ENCODE results near the gene RSPH3.
"Not testable (repeated sequence)": the region's sequence is repeated elsewhere in the genome, so short reads cannot be mapped to it uniquely, and the experiment has no call there.

The RSPH3 gene

DNA sequence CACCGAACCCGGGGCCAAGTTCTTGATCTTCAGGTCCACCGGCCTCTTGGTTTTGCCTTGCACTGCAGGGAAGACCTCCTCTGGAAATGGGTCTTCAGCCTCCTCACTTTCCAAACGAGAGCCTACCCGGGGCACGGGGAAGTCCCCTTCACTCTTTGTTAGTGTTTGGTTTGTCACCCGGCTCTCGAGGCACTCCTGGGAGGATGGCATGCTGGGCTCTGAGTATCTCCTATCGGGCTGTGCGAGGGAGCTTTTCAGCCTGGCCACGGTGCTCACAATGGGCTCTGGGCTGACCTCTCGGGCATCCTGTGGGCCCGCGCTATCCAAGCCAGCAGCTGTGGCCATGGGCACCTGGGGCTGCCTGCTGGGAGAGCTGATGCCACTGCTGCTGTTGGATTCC lies 36.7 kb upstream of the RSPH3 start:
- ATAC-seq, result no peak
- Mint-ChIP-seq H3K9me3 (no peaks in the 10 kb centered on the region), H3K4me1 (peaks cover 62% of the 10 kb centered on the region), H3K27ac (peak overlapping the region in 1 of 2 donors; percentile 61), H3K27me3 (no peaks in the 10 kb centered on the region), H3K4me3 (peak overlapping the region; percentile 59 to 62)
- DNase-seq, result no peak

DNA sequence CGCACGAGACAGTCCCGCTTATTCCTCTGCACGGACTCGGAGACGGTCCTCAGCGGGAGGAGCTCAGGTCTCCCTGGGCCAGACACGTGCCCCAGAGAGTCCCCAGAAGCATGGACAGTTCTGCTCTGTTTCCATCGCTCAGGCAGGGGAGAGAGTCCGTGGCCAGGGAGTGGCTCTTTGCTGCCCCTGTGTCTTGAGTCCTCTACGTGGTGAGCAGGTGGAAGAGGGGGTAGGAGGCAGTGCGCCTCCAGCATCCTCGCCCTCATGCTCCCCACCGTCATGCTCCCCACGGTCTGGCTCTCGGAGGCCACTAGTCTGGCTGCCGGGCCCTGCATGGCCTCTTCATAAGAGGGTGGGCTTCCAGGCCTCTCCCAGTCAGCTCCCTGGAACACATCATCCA lies 35.9 kb upstream of the RSPH3 start:
- peaks cover 54% of the 10 kb centered on the region for H3K4me1 Mint-ChIP-seq

DNA sequence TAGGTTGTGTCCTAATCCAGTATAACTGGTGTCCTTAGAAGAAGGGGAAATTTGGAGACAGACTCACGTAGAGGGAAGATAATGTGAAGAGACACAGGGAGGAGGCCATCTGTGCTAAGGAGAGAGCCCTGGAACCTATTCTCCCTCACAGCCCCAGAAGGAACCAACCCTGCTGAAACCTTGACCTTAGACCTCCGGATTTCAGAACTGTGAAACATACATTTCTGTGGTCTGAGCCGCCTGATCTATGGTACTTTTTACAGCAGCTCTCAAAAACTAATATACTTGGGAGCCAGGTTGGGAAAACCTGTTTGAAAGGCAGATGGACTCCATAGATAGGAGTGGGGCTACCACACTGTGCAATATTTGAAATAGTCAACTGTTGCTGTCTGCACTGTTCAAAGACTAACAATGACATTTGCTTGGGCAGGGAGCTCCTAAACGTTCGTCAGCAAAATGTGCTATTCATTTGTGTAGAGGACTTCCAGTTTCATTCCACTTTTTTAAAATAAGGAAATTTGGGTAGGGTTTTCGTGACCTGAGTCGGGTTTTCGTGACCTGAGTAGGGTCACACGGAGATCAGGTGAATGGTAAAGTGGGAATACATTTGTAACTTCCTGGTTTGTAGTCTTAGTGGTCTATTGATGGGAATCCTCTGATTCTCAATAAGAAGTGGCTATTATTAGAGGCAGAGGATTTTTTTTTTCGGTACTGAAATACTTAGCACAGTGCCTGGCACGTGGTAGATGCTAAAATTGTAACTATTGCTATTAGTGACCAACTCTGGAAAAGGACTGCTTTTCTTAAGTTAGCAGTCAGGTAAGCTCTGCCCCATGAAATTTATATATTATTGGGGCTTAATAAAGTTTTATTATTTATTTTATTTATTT lies 33.4 kb upstream of the RSPH3 start:
- no peaks in the 10 kb centered on the region for H3K9me3 Mint-ChIP-seq
- peak overlapping the region in 1 of 2 donors; percentile 38 for H3K27ac Mint-ChIP-seq
- ATAC-seq (peak; percentile 53), DNase-seq (no peak)
- no peak overlapping the region for H3K4me3 Mint-ChIP-seq
- H3K4me1 Mint-ChIP-seq, result peaks cover 35% of the 10 kb centered on the region
- no peaks in the 10 kb centered on the region for H3K27me3 Mint-ChIP-seq

More for the DNA sequence above, 35.9 kb upstream of the RSPH3 start:
- H3K9me3 Mint-ChIP-seq, result no peaks in the 10 kb centered on the region
- no peak for ATAC-seq
- no peak overlapping the region for H3K27ac Mint-ChIP-seq
- no peak for DNase-seq
- H3K27me3 Mint-ChIP-seq, result no peaks in the 10 kb centered on the region
- no peak overlapping the region for H3K4me3 Mint-ChIP-seq

DNA sequence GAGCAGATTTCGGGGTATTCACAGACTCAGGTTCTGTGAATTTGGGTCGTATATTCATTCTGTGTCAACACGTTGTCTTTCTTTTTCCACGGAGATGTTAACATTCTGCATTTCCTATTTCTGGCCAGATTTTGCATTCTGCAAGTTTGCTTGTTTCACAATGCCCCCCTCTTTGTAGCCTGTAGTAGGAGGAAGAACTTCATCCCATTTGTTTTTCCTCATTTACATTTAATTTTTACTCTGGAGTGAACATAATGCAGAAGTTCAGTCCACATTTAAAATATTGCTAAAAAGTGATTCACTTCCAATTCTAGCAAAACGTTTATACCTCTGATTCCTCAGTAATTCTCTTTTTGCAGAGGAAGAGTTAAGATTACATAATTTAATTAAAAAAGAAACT lies 31.8 kb upstream of the RSPH3 start:
- Mint-ChIP-seq H3K27me3 (no peaks in the 10 kb centered on the region), H3K9me3 (no peaks in the 10 kb centered on the region), H3K4me3 (no peak overlapping the region), H3K4me1 (peaks cover 19% of the 10 kb centered on the region), H3K27ac (no peak overlapping the region)
- DNase-seq (no peak), ATAC-seq (no peak)

DNA sequence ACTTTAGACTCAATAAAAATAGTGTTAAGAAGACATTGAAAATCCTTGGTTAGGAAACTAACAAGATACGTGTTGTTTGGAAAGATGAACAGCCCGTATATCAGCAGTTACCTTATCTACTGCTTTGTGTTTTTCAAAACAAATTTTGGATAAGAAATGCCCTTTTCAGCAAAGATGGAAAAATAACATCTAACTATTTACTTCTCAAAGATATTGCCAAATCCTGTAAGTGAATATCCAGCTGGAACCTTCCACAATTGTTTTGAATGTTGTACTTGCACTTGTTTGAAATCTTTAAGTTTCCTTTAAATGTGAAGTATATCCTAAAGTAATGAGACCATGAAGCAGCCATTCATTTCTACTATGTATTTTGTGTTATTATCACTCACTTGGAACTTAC lies 30.2 kb upstream of the RSPH3 start:
- peaks cover 4% of the 10 kb centered on the region for H3K4me1 Mint-ChIP-seq
- no peak for ATAC-seq
- H3K4me3 Mint-ChIP-seq, result no peak overlapping the region
- H3K9me3 Mint-ChIP-seq, result peaks cover 9 to 10% of the 10 kb centered on the region in 2 donors
- H3K27ac Mint-ChIP-seq, result no peak overlapping the region
- no peaks in the 10 kb centered on the region for H3K27me3 Mint-ChIP-seq
- DNase-seq, result no peak

DNA sequence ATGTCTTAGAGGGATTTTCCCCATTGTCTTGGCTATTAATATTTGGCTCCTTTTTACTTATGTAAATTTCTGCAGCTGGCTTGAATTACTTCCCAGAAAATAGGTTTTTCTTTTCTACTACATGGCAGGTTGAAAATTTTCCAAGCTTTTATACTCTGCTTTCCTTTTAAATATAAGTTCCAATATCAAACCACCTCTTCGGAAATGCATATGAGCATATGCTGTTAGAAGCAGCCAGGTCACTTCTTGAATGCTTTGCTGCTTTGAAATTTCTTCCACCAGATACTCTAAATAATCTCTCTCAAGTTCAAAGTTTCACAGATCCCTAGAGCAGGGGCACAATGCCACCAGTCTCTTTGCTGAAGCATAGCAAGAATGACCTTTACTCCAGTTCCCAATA lies 25.2 kb upstream of the RSPH3 start:
- not testable (repeated sequence) for DNase-seq, H3K27ac Mint-ChIP-seq, H3K4me3 Mint-ChIP-seq, ATAC-seq, H3K27me3 Mint-ChIP-seq
- Mint-ChIP-seq H3K9me3 (peaks cover 30 to 44% of the 10 kb centered on the region in 2 donors), H3K4me1 (peaks cover 29% of the 10 kb centered on the region)

DNA sequence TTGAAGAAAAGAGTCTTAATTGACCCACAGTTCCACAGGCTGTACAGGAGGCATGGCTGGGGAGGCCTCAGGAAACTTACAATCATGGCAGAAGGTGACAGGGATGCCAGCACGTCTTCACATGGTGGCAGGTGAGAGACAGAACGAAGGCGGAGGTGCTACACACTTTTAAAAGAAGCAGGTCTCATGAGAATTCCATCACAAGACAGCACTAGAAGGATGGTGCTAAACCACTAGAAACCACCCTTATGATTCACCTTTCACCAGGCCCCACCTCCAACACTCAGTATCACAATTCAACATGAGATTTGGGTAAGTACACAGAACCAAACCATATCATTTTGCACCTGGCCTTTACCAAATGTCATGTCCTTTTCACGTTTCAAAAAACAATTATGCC lies 23.9 kb upstream of the RSPH3 start:
- no peak overlapping the region for H3K4me3 Mint-ChIP-seq
- DNase-seq (peak in 1 of 2 donors; percentile 43), ATAC-seq (peak; percentile 98)
- H3K27ac Mint-ChIP-seq, result peak overlapping the region in 1 of 2 donors; percentile 88
- H3K27me3 Mint-ChIP-seq, result no peaks in the 10 kb centered on the region
- peaks cover 41% of the 10 kb centered on the region for H3K4me1 Mint-ChIP-seq
- peaks cover 30 to 49% of the 10 kb centered on the region in 2 donors for H3K9me3 Mint-ChIP-seq

DNA sequence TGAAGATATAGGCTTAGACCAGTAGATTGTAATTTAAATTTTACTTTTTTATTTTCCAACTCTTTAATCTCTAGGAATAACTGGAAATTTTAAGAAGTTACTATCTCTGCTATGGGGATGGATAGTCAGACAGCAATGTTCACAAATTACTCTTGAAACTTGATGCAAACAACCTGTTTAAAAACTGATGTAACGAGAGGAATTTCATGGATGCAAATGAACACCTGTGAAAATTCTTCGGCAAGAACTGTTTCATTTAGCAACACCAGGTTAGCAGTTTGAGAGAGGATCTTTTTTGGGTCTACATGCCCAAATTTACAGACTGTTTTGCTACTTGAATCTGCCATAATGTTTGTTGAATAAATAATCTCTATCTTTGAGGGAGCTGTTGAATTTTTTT lies 20.0 kb upstream of the RSPH3 start:
- H3K9me3 Mint-ChIP-seq, result peaks cover 20 to 38% of the 10 kb centered on the region in 2 donors
- ATAC-seq (no peak), DNase-seq (no peak)
- H3K4me1 Mint-ChIP-seq, result peaks cover 63% of the 10 kb centered on the region
- no peaks in the 10 kb centered on the region for H3K27me3 Mint-ChIP-seq
- no peak overlapping the region for H3K27ac Mint-ChIP-seq
- no peak overlapping the region for H3K4me3 Mint-ChIP-seq

DNA sequence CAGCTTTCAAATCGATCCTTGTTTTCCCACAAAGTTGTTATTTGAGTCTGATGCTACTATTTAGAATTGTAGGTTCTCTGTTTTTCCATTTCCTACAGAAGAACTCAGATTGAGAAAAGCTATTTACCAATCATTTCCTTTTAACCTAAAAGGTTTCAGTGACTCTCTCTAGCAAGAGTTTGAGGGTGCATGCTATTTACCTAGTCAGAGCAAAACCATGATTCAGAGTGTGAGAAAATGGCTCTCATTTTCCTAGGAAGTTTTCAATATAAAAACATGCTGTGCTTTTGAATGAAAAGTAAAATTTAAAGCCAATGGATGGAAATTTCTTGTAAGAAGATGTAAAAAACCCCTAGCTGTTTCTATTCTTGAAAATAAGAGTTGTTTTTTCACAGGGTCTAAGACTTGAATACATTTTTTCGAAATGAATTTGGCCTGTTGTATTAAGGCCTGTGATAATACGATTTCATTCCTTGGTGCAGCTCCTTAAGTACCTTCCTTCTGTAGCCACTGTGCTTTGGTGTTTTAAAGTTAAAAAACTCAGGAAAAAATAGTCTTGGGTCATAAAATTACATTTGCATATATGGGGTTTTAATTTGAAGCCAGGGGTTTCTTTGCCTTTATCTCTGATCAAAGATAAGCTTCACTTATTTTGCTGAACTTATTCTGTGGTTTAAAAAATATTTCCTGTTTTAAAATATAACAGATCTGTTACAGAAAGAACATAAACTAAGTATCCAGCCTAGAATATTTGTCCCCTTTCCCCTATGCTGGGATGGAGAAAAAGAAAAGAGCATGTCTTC lies 18.0 kb upstream of the RSPH3 start:
- ATAC-seq (peak; percentile 96), DNase-seq (no peak)
- H3K27ac Mint-ChIP-seq, result peak overlapping the region; percentile 79 to 82
- H3K27me3 Mint-ChIP-seq, result no peaks in the 10 kb centered on the region
- H3K9me3 Mint-ChIP-seq, result peaks cover 13 to 19% of the 10 kb centered on the region in 2 donors
- H3K4me1 Mint-ChIP-seq, result peaks cover 66% of the 10 kb centered on the region
- peak overlapping the region; percentile 41 to 64 for H3K4me3 Mint-ChIP-seq

DNA sequence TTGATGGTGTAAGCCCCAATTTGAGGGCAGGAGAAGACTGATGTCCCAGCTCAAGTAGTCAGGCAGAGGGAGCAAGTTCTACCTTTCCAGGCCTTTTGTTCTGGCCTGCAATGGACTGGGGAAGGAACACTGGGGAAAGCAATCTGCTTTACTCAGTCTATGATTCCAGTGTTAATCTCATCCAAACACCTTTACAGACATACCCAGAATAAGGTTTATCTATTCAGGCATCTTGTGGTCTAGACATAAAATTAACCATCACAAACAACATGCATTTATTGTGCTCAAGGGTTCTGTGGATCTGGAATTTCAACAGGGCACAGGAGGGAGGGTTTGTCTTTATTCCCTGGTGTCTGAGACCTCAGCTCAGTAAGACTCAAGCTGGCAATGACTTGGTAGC lies 14.4 kb upstream of the RSPH3 start:
- DNase-seq (no peak), ATAC-seq (no peak)
- H3K27ac Mint-ChIP-seq, result peak overlapping the region in 1 of 2 donors; percentile 16
- no peak overlapping the region for H3K4me3 Mint-ChIP-seq
- H3K27me3 Mint-ChIP-seq, result no peaks in the 10 kb centered on the region
- peaks cover 66% of the 10 kb centered on the region for H3K4me1 Mint-ChIP-seq
- H3K9me3 Mint-ChIP-seq, result peaks cover 0 to 3% of the 10 kb centered on the region in 2 donors

DNA sequence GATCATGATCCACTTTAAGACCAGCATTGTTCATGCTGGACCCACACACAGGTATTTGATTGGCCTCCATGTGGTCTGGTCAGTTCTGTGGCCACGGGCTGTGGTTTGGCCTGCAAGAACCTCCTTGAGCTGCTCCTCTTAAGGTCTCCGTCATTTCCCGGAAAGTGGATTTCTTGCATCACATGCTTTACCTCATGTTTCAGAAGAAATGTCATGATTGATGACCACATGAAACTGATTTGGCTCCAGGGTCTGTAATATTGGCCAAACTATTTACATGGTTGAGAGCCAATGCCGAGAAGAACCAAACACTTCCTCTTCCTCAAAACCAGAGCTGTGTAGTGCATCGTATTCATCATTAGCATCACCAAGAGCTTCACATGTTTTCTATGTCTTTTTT lies 13.2 kb upstream of the RSPH3 start:
- H3K27ac Mint-ChIP-seq, result no peak overlapping the region
- DNase-seq, result no peak
- H3K9me3 Mint-ChIP-seq, result no peaks in the 10 kb centered on the region
- ATAC-seq, result no peak
- no peak overlapping the region for H3K4me3 Mint-ChIP-seq
- H3K4me1 Mint-ChIP-seq, result peaks cover 54% of the 10 kb centered on the region
- no peaks in the 10 kb centered on the region for H3K27me3 Mint-ChIP-seq

DNA sequence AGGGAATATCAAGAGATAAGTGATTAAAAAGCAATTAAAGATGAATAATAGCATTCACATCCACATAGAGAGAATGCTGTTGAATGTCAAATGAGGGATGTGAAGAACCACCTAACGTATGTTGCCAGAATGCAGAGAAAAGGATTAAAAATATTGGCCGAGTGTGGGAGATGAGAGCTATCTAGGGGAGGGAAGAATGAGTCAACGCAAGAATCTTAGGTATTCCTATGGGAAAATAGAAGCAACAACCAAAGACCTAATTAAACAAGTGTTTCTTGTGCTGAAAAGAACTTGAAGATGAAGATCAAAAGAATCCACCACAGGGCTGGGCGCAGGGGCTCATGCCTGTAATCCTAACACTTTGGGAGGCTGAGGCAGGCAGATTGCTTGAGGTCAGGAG lies 12.2 kb upstream of the RSPH3 start:
- H3K4me3 Mint-ChIP-seq, result no peak overlapping the region
- ATAC-seq, result no peak
- no peaks in the 10 kb centered on the region for H3K9me3 Mint-ChIP-seq
- H3K4me1 Mint-ChIP-seq, result peaks cover 46% of the 10 kb centered on the region
- DNase-seq, result no peak
- H3K27ac Mint-ChIP-seq, result no peak overlapping the region
- no peaks in the 10 kb centered on the region for H3K27me3 Mint-ChIP-seq

DNA sequence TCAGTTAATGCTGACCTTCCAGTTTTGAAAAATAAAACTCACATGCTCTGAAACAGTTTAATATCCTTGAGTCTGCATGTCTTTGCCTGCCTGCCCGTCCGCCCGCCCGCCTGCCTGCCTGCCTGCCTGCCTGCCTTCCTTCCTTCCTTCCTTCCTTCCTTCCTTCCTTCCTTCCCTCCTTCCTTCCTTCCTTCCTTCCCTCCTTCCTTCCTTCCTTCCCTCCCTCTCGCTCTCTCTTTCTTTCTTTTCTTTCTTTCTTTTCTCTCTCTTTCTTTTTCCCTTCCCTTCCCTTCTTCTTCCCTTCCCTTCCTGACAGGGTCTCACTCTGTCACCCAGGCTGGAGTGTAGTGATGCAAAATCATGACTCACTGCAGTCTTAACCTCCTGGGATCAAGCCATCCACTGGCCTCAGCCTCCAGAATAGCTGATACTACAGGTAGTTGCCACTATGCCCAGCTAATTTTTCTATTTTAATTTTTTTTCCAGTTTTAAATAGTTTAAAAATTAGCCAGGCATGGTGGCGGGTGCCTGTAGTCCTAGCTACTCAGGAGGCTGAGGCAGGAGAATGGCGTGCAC lies 10.1 kb upstream of the RSPH3 start:
- DNase-seq, H3K9me3 Mint-ChIP-seq, ATAC-seq, H3K4me3 Mint-ChIP-seq, H3K27ac Mint-ChIP-seq, H3K27me3 Mint-ChIP-seq: not testable (repeated sequence)
- H3K4me1 Mint-ChIP-seq, result peaks cover 41% of the 10 kb centered on the region

DNA sequence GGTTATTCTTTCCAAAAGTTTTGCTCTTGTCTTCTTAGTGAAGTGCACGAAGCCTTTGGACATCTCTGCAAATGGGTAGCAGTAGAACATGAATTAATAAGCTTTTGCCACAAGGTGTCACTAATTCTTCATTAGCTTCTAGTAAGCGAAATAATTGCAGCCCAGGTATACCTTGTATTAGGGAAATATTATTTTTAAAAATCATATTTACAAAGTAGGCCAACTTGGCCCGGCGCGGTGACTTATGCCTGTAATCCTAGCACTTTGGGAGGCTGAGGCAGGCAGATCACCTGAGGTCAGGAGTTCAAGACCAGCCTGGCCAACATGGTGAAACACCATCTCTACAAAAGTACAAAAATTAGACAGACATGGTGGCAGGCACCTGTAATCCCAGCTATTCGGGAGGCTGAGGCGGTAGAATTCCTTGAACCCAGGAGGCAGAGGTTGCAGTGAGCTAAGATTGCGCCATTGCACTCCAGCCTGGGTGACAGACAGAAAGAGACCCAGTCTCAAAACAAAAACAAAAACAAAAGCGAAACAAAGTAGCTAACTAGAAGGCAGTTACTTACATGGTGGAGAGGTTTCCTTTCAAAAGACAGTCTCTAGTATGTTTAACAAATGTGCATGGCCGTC lies 8.8 kb upstream of the RSPH3 start:
- Mint-ChIP-seq H3K9me3 (no peaks in the 10 kb centered on the region), H3K4me3 (peak overlapping the region in 1 of 2 donors; percentile 23), H3K27me3 (no peaks in the 10 kb centered on the region), H3K27ac (no peak overlapping the region), H3K4me1 (peaks cover 29% of the 10 kb centered on the region)
- DNase-seq (no peak), ATAC-seq (peak; percentile 54)

DNA sequence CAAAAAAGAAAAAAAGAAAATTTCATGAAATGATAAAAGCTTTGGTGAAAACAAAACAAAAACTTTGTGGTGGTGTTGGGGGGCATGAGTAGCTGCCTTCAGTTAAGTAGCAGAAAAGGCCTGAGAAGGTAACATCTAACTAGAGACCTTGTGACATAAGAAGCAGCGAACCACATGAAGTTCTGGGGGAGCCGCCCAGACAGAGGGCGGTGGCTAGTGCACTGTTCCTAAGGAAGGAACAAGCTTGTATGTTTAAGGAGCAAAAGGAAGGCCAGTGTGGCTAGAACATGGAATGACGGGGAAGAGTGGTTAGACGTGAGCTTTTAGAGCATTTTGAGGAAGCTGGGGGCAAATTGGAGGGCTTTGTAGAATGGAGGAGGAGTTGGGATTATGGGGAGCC lies 7.5 kb upstream of the RSPH3 start:
- ATAC-seq, result no peak
- Mint-ChIP-seq H3K4me3 (no peak overlapping the region), H3K27ac (no peak overlapping the region), H3K4me1 (peaks cover 25% of the 10 kb centered on the region), H3K27me3 (no peaks in the 10 kb centered on the region), H3K9me3 (no peaks in the 10 kb centered on the region)
- no peak for DNase-seq

Measured in stimulated activated naive CD8-positive, alpha-beta T cell treated with anti-CD3 and anti-CD28 coated beads, Interleukin-15, amount 100 ng/mL, for 72 hours (primary cell).